ENCODE measurements around the gene RAI14.

RAI14 gene

DNA sequence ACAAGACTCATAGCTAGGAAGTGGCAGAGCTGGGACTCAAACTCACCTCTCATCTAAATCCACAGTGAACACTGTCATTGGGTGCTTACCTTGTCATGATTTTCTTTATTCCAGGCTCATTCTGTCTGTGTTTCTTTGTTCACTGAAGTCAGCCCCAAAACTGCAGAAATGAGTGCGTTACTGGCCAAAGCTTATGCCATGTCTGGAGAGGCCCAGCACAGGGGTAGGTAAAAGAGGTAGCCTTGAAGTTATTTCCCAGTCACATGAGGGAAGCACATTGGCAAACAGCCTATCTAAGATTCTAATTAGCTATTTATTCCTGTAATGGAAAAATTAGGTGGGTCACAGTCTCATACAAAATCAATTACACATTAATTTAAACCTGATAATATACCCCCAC, 212.7 kb downstream of the RAI14 start:
- Histone ChIP-seq H3K4me1 (ENCODE audit: control insufficient read depth, insufficient read depth, low read length) (no peaks in the 10 kb centered on the region), H3K36me3 (ENCODE audit: control insufficient read depth, insufficient read depth, low read length, severe bottlenecking) (no peaks in the 10 kb centered on the region), H3K9me3 (ENCODE audit: control insufficient read depth, low read length) (no peaks in the 10 kb centered on the region), H3K27me3 (replicated peaks; ENCODE audit: control insufficient read depth, insufficient read depth, low read length) (no peaks in the 10 kb centered on the region), H3K4me3 (ENCODE audit: low read length) (no peak overlapping the region), H3K9ac (ENCODE audit: low read length) (no peak overlapping the region)
- no peak for DNase-seq (ENCODE audit: low read depth)

DNA sequence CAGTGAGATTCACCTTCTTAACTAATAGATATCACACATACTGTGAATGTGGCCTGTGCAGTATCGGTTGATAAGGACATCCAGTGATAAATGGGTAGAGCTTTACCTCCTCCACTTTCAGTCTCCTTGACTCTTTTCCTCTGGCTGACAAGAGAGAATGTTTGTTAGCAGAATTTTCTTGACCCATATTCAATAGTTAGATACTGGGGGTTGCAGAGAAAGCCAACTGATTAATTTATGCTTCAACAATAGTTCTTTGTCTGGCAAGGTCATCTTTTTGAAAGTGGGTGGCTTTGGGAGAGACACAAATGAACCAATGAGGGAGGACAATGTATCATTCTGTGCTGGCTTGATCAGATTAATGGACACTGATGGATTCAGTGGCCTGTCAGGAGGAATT, 213.1 kb downstream of the RAI14 start:
- no peaks in the 10 kb centered on the region for H3K9me3 ChIP-seq (ENCODE audit: control insufficient read depth, low read length)

DNA sequence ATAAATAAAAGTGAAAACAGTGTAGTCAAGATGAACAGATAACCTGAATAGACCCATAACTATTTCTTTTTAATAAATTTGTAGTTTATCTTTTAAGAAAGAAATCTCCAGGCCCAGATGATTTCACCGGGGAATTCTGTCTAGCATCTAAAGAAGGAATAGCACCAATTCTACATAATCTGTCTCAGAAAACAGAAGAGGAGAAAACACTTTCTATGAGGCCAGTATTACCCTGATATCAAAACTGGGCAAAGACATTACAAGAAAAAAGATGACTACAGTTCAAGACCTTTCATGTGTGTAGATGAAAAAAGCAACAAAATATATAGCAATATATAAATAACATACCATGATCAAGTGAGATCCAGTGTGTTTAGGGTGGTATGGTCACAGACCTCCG, 214.3 kb downstream of the RAI14 start:
- DNase-seq (ENCODE audit: low read depth), result no peak
- Histone ChIP-seq H3K9ac (ENCODE audit: low read length) (no peak overlapping the region), H3K9me3 (ENCODE audit: control insufficient read depth, low read length) (no peaks in the 10 kb centered on the region), H3K36me3 (ENCODE audit: control insufficient read depth, insufficient read depth, low read length, severe bottlenecking) (no peaks in the 10 kb centered on the region), H3K4me1 (ENCODE audit: control insufficient read depth, insufficient read depth, low read length) (no peaks in the 10 kb centered on the region), H3K4me3 (ENCODE audit: low read length) (no peak overlapping the region), H3K27me3 (replicated peaks; ENCODE audit: control insufficient read depth, insufficient read depth, low read length) (no peaks in the 10 kb centered on the region)

More for the DNA sequence above, 213.1 kb downstream of the RAI14 start:
- Histone ChIP-seq H3K36me3 (ENCODE audit: control insufficient read depth, insufficient read depth, low read length, severe bottlenecking) (no peaks in the 10 kb centered on the region), H3K4me3 (ENCODE audit: low read length) (no peak overlapping the region), H3K27me3 (replicated peaks; ENCODE audit: control insufficient read depth, insufficient read depth, low read length) (no peaks in the 10 kb centered on the region), H3K9ac (ENCODE audit: low read length) (no peak overlapping the region), H3K4me1 (ENCODE audit: control insufficient read depth, insufficient read depth, low read length) (no peaks in the 10 kb centered on the region)
- no peak for DNase-seq (ENCODE audit: low read depth)

DNA sequence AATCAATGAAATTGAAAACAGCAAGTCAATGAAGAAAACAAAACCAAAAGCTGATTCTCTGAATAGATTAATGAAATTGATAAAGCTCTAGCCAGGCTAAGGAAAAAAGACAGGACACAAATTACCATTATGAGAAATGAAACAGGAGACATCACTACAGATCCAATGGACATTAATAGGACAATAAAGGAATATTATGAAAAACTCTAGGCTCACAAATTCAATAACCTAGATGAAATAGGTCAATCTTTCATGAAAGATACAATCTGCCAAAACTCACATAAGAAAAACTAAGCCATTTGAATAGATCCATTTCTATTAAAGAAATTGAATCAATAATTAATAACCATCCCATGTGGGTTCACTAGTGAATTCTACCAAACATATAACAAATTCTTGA, 220.1 kb downstream of the RAI14 start:
- Histone ChIP-seq H3K9me3 (ENCODE audit: control insufficient read depth, low read length) (peaks cover 9% of the 10 kb centered on the region), H3K4me3 (ENCODE audit: low read length) (no peak overlapping the region), H3K36me3 (ENCODE audit: control insufficient read depth, insufficient read depth, low read length, severe bottlenecking) (no peaks in the 10 kb centered on the region), H3K4me1 (ENCODE audit: control insufficient read depth, insufficient read depth, low read length) (no peaks in the 10 kb centered on the region), H3K27me3 (replicated peaks; ENCODE audit: control insufficient read depth, insufficient read depth, low read length) (no peaks in the 10 kb centered on the region), H3K9ac (ENCODE audit: low read length) (no peak overlapping the region)
- DNase-seq (ENCODE audit: low read depth), result no peak

DNA sequence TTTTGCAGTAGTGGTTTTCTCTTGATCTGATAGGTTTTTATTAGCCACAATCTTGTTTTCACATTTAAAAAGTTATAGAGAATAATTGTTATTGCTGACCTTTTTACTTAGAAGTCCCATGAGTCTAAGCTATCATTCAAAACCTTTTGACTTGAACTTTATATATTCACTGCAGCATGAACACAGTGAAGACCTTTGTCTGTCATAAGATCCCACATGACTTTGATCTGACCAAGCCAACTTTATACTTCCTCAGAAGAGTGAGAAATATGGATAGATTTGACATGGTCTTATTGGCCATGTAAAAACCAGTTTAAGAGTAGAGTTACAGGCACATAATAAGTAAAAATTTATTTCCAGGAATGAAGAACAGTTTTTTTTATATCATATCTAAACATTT, 225.1 kb downstream of the RAI14 start:
- Histone ChIP-seq H3K9ac (ENCODE audit: low read length) (no peak overlapping the region), H3K9me3 (ENCODE audit: control insufficient read depth, low read length) (peaks cover 3% of the 10 kb centered on the region), H3K36me3 (ENCODE audit: control insufficient read depth, insufficient read depth, low read length, severe bottlenecking) (no peaks in the 10 kb centered on the region), H3K27me3 (replicated peaks; ENCODE audit: control insufficient read depth, insufficient read depth, low read length) (no peaks in the 10 kb centered on the region), H3K4me1 (ENCODE audit: control insufficient read depth, insufficient read depth, low read length) (no peaks in the 10 kb centered on the region), H3K4me3 (ENCODE audit: low read length) (no peak overlapping the region)
- DNase-seq (ENCODE audit: low read depth), result no peak

Measured in adipocyte (in vitro differentiated cells).